Breast epithelium (tissue), 4 donors: ENCODE measurements around the gene ASPRV1. TPM values are rescaled to one million over a fixed set of nuclear protein-coding genes. Genes with fewer than 3 reads are reported as not detected.
A peak's percentile ranks its signal among the peaks of the same experiment; 100 is the strongest.

ENCODE experiments used
- DNase-seq, 2 donors: peaks; one replicate each; pipeline ENCODE4 v3.0.0-alpha.2; 2019; ENCODE audit warnings: low spot score in 2 of 2
- H3K27ac ChIP-seq, 2 donors: fragments of 200-600 bp; sonication (generic) in 1 of 2; one replicate each; pipeline ENCODE4 v1.5.1; 2016 to 2019; ENCODE audit warnings: mild to moderate bottlenecking in 1 of 2
- H3K27me3 ChIP-seq, 2 donors: fragments of 200-600 bp; sonication (generic) in 1 of 2; one replicate each; pipeline versions ENCODE4 v1.5.1 to v1.6.0; 2017 to 2019; ENCODE audit warnings: control low read depth in 1 of 2, mild to moderate bottlenecking in 1 of 2
- H3K36me3 ChIP-seq: fragments of 200-600 bp; one replicate; pipeline ENCODE4 v1.5.1; 2019
- H3K4me1 ChIP-seq, 2 donors: fragments of 200-600 bp; sonication (generic); one replicate each; pipeline ENCODE4 v1.5.1; 2016 to 2019; ENCODE audit warnings: control low read depth in 1 of 2
- H3K4me3 ChIP-seq, 3 donors: fragments of 200-600 bp; sonication (generic); 1 replicate in 2 of 3; 2 replicates in 1 of 3; pipeline ENCODE4 v1.5.1; 2016 to 2019; ENCODE audit warnings: mild to moderate bottlenecking in 3 of 3, moderate library complexity in 2 of 3
- H3K9me3 ChIP-seq, 2 donors: fragments of 200-600 bp; sonication (generic) in 1 of 2; one replicate each; pipeline ENCODE4 v1.5.1; 2016 to 2019; ENCODE audit warnings: control low read depth in 1 of 2
- POLR2A ChIP-seq: fragments of 450-650 bp; IDR thresholded peaks from one replicate; pipeline ENCODE4 v1.6.1; 2016; ENCODE audit warnings: antibody characterized with exemption, mild to moderate bottlenecking, moderate library complexity
- POLR2AphosphoS5 ChIP-seq, 3 donors: sonication (generic); formaldehyde crosslinking; IDR thresholded peaks; one replicate each; pipeline ENCODE4 v1.6.1; 2017; ENCODE audit warnings: antibody characterized with exemption in 3 of 3
- intact Hi-C: fragments of 100-400 bp; cut with DNase I; formaldehyde crosslinking; loops from one replicate; pipeline ENCODE4 v1.15.1; 2023; ENCODE audit warnings: low total_unique reads
- total RNA-seq, 3 donors: library from RNA; depleted of rRNA; stranded (reverse); fragments of >200 nt; gene quantifications; one replicate each; pipeline ENCODE4 v1.1.0, GENCODE V29; 2016
- TF ChIP-seq, protein P1 (sequence below), 3 donors: fragments of 450-650 bp; IDR thresholded peaks; one replicate each; pipeline ENCODE4 v1.5.1; 2016 to 2017; ENCODE audit warnings: antibody characterized with exemption in 3 of 3, mild to moderate bottlenecking in 3 of 3, moderate library complexity in 3 of 3

Gene ASPRV1
- total RNA-seq, 3 donors from 2014 or later = 1.6 to 4.5 (median 1.8) TPM

DNA sequence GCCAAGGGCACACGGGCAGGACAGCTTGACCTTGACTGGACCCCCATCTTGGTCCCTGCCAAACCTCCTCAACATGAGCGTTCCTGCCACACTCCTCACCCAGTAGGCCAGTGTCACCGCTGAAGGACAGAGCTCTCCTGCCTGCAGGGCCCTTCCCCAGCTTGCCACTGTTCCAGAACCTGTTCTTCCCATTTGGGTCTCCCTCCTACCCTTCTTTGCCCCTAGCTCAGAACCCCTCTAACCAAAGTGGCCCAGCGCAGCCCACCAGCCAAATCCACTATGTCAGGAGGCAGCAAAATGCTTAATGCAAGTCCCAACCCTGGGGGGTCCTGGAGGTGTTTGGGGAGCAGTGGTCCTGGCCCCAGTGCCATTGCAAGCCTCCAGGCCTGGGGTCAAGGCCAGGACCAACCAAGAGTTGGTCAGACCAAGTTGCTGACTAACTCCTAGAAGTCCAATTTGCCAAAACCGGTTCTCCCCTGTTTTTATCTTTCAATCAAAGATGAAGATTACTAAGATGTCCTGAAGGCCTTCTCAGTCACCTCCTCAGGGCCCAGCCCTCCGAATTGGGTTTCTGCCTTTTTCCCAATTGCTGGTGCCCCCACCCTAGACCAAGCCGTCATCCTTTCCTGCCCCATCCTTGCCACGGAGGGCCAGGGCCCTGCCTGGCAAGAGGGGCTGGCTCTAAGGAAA is 4.5 kb upstream of the ASPRV1 start:
- intact Hi-C loops = no loop called here
- no peaks in the 10 kb centered on the region for H3K9me3 ChIP-seq
- TF ChIP-seq POLR2AphosphoS5 (IDR thresholded peaks at IDR 0.05) (no peak), POLR2A (no peak)
- TF ChIP-seq, protein P1, sequence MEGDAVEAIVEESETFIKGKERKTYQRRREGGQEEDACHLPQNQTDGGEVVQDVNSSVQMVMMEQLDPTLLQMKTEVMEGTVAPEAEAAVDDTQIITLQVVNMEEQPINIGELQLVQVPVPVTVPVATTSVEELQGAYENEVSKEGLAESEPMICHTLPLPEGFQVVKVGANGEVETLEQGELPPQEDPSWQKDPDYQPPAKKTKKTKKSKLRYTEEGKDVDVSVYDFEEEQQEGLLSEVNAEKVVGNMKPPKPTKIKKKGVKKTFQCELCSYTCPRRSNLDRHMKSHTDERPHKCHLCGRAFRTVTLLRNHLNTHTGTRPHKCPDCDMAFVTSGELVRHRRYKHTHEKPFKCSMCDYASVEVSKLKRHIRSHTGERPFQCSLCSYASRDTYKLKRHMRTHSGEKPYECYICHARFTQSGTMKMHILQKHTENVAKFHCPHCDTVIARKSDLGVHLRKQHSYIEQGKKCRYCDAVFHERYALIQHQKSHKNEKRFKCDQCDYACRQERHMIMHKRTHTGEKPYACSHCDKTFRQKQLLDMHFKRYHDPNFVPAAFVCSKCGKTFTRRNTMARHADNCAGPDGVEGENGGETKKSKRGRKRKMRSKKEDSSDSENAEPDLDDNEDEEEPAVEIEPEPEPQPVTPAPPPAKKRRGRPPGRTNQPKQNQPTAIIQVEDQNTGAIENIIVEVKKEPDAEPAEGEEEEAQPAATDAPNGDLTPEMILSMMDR (IDR thresholded peaks at IDR 0.05) = no peak
- no peaks in the 10 kb centered on the region for H3K27me3 ChIP-seq
- no peak overlapping the region for H3K4me3 ChIP-seq
- H3K36me3 ChIP-seq = no peaks in the 10 kb centered on the region
- DNase-seq = no peak
- peaks cover 0 to 6% of the 10 kb centered on the region in 2 donors for H3K4me1 ChIP-seq
- peak overlapping the region; percentile 43 to 64 for H3K27ac ChIP-seq

DNA sequence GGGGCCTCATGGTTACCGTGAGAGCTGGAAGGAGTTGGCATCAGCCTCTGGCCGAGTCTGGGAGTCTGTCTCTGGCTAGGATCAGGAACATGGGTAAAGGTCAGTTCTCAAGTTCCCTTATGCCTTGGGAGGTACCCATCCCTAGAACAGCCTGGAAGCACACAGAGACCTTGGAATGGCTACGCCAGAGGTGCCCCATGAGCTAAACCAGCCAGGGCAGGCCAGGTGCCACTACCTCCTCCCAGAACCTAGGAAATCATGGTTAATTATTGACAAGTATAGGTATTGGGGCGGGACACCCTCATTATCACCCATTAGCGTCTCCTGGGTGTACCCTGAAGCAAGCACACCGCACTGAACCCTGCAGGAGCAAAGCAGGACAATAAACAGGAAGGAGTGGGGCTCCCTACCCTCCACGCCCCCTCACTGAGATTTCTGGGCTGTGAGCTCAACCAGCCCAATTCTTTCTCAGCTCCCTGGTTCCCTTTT is 3.0 kb upstream of the ASPRV1 start:
- no peak for DNase-seq
- no peaks in the 10 kb centered on the region for H3K9me3 ChIP-seq
- intact Hi-C loops = no loop called here
- no peaks in the 10 kb centered on the region for H3K36me3 ChIP-seq
- peaks cover 0 to 6% of the 10 kb centered on the region in 2 donors for H3K4me1 ChIP-seq
- no peak overlapping the region for H3K4me3 ChIP-seq
- H3K27me3 ChIP-seq = no peaks in the 10 kb centered on the region
- TF ChIP-seq, protein P1 (IDR thresholded peaks at IDR 0.05) = no peak
- TF ChIP-seq POLR2A (no peak), POLR2AphosphoS5 (IDR thresholded peaks at IDR 0.05) (no peak)
- peak overlapping the region in 1 of 2 donors; percentile 39 for H3K27ac ChIP-seq

DNA sequence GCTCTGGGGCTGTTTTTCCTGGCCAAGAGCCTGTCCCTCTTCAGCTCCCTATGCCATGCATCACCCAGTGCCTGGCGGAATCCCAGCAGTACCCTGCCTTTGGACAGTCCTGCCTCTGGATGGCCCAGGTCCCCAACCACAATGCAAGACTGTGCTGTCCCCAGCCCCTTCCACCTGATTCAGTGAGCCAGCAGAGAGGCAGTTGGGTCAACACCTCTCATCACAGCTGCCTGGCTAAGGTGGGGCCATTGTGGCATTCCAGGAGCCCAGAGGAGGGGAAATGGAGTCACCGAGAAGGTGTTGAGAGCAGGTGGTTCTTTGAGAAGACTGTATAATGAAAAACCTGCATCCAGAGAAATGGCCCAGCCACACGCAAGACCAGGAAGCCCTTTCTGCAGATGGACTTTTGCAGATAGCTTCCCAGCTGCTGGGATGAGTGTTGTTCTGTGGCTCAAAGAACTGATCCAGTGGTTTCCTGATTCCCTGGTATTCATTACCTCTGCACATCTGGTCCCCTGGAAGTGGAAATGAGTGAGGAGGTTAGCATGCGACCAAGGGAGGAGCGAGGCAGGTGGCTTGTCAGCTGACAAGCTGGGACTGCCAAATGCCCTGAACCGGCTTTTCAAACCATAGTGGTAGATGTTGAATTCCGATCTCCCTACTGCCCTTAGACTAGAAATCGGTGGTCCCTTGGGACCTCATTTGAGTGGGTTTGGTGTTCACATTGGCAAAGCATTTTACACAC is 1.7 kb upstream of the ASPRV1 start:
- H3K27ac ChIP-seq = no peak overlapping the region
- H3K36me3 ChIP-seq = no peaks in the 10 kb centered on the region
- H3K4me3 ChIP-seq = no peak overlapping the region
- no peaks in the 10 kb centered on the region for H3K27me3 ChIP-seq
- no peak for DNase-seq
- peaks cover 0 to 6% of the 10 kb centered on the region in 2 donors for H3K4me1 ChIP-seq
- TF ChIP-seq POLR2AphosphoS5 (IDR thresholded peaks at IDR 0.05) = no peak
- no peak for TF ChIP-seq POLR2A
- TF ChIP-seq, protein P1 (IDR thresholded peaks at IDR 0.05) = no peak
- intact Hi-C loops = no loop called here
- no peaks in the 10 kb centered on the region for H3K9me3 ChIP-seq

DNA sequence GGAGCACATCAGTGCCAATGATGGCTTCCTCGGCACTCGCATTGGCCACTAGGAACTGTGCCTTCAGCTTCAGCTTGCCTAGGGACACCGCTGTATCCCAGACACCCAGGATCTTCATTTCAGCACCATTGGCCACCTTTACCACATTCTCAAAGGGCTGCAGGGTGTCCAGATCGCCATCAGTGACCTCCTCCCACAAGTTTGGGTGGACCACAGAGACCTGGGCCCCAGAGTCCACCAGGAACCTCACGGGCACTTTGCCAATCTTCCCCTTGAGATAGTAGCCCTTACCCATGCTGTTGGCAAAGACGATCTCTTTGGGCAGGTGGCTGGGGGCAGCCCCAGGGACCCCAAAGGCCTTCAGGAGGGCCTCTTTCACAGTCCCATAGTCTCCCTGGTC is 610 bp downstream of the ASPRV1 start:
- Histone ChIP-seq H3K36me3 (no peaks in the 10 kb centered on the region), H3K9me3 (no peaks in the 10 kb centered on the region), H3K27ac (no peak overlapping the region), H3K4me1 (no peaks in the 10 kb centered on the region), H3K4me3 (no peak overlapping the region), H3K27me3 (no peaks in the 10 kb centered on the region)
- DNase-seq = no peak
- TF ChIP-seq, protein P1 (IDR thresholded peaks at IDR 0.05) = no peak
- no peak for TF ChIP-seq POLR2A
- TF ChIP-seq POLR2AphosphoS5 (IDR thresholded peaks at IDR 0.05) = no peak
- intact Hi-C loops = no loop called here

DNA sequence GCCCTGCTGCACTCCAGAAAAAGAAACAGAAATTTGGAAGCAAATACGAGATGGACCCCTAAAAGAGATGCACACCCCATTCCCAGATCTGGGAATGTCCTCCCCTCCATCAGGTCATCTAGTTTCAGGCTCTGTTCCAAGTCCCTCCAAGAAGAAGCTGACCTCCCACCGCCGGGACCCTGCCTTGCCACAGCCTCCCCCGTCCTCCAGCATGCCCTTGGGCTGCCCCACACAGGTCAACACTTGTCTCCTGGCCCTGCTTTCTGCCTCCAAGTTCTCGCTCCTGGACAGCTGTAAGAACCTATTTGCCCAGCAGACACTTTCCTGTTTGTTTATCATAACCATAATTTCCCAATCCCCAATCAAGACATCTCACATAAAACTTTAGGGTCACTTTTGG is 2.0 kb downstream of the ASPRV1 start:
- no peaks in the 10 kb centered on the region for H3K9me3 ChIP-seq
- intact Hi-C loops = loop anchor here (5.0 kb wide), 1 partner anchor 1207 kb away; no protein-coding TSS in a partner anchor
- H3K4me3 ChIP-seq = no peak overlapping the region
- H3K4me1 ChIP-seq = no peaks in the 10 kb centered on the region
- H3K27me3 ChIP-seq = no peaks in the 10 kb centered on the region
- TF ChIP-seq POLR2AphosphoS5 (IDR thresholded peaks at IDR 0.05) (no peak), POLR2A (no peak)
- TF ChIP-seq, protein P1 (IDR thresholded peaks at IDR 0.05) = no peak
- H3K36me3 ChIP-seq = no peaks in the 10 kb centered on the region
- no peak for DNase-seq
- H3K27ac ChIP-seq = no peak overlapping the region
